GM23338 (cell line): ENCODE measurements around the gene WDCP. TPM values are rescaled to one million over a fixed set of nuclear protein-coding genes. Genes with fewer than 3 reads are reported as not detected.

Experiments
- ATAC-seq: fragments of 200-7000 bp; cut with Tn5 transposase; 3 replicates; pipeline ENCODE4 v1.9.1; 2020
- DNase-seq: peaks from one replicate; pipeline ENCODE4 v3.0.0-alpha.2; 2015; ENCODE audit warnings: low spot score
- H2AFZ ChIP-seq: fragments of 200-600 bp; sonication (generic); 2 replicates; pipeline ENCODE4 v1.8.0; 2016; ENCODE audit warnings: antibody characterized with exemption, mild to moderate bottlenecking, moderate library complexity
- H3F3A ChIP-seq: fragments of 200-600 bp; sonication (generic); replicated peaks from 2 replicates; pipeline ENCODE4 v1.8.0; 2017; ENCODE audit warnings: antibody characterized with exemption, mixed run types, low read depth
- H3K27ac ChIP-seq: fragments of 200-600 bp; sonication (generic); 2 replicates; pipeline ENCODE4 v1.6.1; 2016; ENCODE audit warnings: low read depth
- H3K27me3 ChIP-seq: fragments of 200-600 bp; sonication (generic); 2 replicates; pipeline ENCODE4 v1.8.0; 2016; ENCODE audit warnings: mild to moderate bottlenecking, mixed run types, moderate library complexity; ENCODE audit not compliant: insufficient read depth
- H3K36me3 ChIP-seq: fragments of 200-600 bp; sonication (generic); 2 replicates; pipeline ENCODE4 v1.8.0; 2016; ENCODE audit warnings: mild to moderate bottlenecking; ENCODE audit not compliant: insufficient read depth
- H3K4me1 ChIP-seq: fragments of 200-600 bp; sonication (generic); 2 replicates; pipeline ENCODE4 v1.8.0; 2016; ENCODE audit warnings: mild to moderate bottlenecking, moderate library complexity; ENCODE audit not compliant: insufficient read depth
- H3K4me2 ChIP-seq: fragments of 200-600 bp; sonication (generic); 2 replicates; pipeline ENCODE4 v1.7.1; 2017; ENCODE audit warnings: mixed run types
- H3K4me3 ChIP-seq: fragments of 200-600 bp; sonication (generic); 2 replicates; pipeline ENCODE4 v1.6.1; 2016; ENCODE audit warnings: mixed run types
- H3K79me2 ChIP-seq: fragments of 200-600 bp; sonication (generic); replicated peaks from 2 replicates; pipeline ENCODE4 v1.8.0; 2017; ENCODE audit warnings: mild to moderate bottlenecking; ENCODE audit not compliant: insufficient read depth
- H3K9me2 ChIP-seq: fragments of 200-600 bp; sonication (generic); 2 replicates; pipeline ENCODE4 v1.8.0; 2017; ENCODE audit not compliant: insufficient read depth
- H4K20me1 ChIP-seq: fragments of 200-600 bp; sonication (generic); replicated peaks from 2 replicates; pipeline ENCODE4 v1.8.0; 2017; ENCODE audit warnings: mild to moderate bottlenecking; ENCODE audit not compliant: insufficient read depth
- H3K27ac Mint-ChIP-seq: 2 replicates; pipeline ENCODE4 v1.8.0; 2020; ENCODE audit warnings: inconsistent platforms, mild to moderate bottlenecking, moderate library complexity, mixed read lengths
- H3K27me3 Mint-ChIP-seq: 3 replicates; pipeline ENCODE4 v1.8.0; 2022; ENCODE audit warnings: low read depth, mild to moderate bottlenecking, moderate library complexity, mixed read lengths, inconsistent platforms; ENCODE audit not compliant: insufficient read depth, poor library complexity
- H3K36me3 Mint-ChIP-seq: 3 replicates; pipeline ENCODE4 v1.8.0; 2021; ENCODE audit warnings: low read depth, mild to moderate bottlenecking, inconsistent platforms, moderate library complexity, mixed read lengths
- H3K4me1 Mint-ChIP-seq: 3 replicates; pipeline ENCODE4 v1.8.0; 2020; ENCODE audit warnings: mild to moderate bottlenecking, inconsistent platforms, mixed read lengths
- H3K4me3 Mint-ChIP-seq: 3 replicates; pipeline ENCODE4 v1.8.0; 2021; ENCODE audit warnings: moderate library complexity, mild to moderate bottlenecking, inconsistent platforms, mixed read lengths
- H3K9me3 Mint-ChIP-seq: 3 replicates; pipeline ENCODE4 v1.8.0; 2020; ENCODE audit warnings: moderate library complexity, mild to moderate bottlenecking, inconsistent platforms, mixed read lengths
- polyA plus RNA-seq: library from polyadenylated mRNA; unstranded; fragments of >200 nt; fragmentation: Nextera tagmentation; extraction: Ambion mirVana; gene quantifications from 2 replicates; pipeline ENCODE4 v1.2.1, GENCODE V29; 2016
- total RNA-seq: library from RNA; depleted of rRNA; stranded (reverse); fragments of >200 nt; shearing (Covaris generic); gene quantifications from 2 replicates; pipeline ENCODE4 v1.2.3, GENCODE V29; 2014
- TF ChIP-seq, protein P1 (sequence below): fragments of 250-450 bp; sonication (Bioruptor Pico); IDR thresholded peaks from 2 replicates; pipeline ENCODE4 v1.5.0; 2020; ENCODE audit warnings: mild to moderate bottlenecking, moderate library complexity
- TF ChIP-seq, protein P2 (sequence below): IDR thresholded peaks from one replicate; pipeline ENCODE4 v1.6.1; 2018; ENCODE audit warnings: antibody characterized with exemption; ENCODE audit not compliant: unreplicated experiment

WDCP gene
- total and polyA plus RNA-seq, 2 experiments from 2014 or later, result 10.5 to 28.6 TPM

- no peak overlapping the region for H3K4me3 ChIP-seq
- TF ChIP-seq, protein P1, sequence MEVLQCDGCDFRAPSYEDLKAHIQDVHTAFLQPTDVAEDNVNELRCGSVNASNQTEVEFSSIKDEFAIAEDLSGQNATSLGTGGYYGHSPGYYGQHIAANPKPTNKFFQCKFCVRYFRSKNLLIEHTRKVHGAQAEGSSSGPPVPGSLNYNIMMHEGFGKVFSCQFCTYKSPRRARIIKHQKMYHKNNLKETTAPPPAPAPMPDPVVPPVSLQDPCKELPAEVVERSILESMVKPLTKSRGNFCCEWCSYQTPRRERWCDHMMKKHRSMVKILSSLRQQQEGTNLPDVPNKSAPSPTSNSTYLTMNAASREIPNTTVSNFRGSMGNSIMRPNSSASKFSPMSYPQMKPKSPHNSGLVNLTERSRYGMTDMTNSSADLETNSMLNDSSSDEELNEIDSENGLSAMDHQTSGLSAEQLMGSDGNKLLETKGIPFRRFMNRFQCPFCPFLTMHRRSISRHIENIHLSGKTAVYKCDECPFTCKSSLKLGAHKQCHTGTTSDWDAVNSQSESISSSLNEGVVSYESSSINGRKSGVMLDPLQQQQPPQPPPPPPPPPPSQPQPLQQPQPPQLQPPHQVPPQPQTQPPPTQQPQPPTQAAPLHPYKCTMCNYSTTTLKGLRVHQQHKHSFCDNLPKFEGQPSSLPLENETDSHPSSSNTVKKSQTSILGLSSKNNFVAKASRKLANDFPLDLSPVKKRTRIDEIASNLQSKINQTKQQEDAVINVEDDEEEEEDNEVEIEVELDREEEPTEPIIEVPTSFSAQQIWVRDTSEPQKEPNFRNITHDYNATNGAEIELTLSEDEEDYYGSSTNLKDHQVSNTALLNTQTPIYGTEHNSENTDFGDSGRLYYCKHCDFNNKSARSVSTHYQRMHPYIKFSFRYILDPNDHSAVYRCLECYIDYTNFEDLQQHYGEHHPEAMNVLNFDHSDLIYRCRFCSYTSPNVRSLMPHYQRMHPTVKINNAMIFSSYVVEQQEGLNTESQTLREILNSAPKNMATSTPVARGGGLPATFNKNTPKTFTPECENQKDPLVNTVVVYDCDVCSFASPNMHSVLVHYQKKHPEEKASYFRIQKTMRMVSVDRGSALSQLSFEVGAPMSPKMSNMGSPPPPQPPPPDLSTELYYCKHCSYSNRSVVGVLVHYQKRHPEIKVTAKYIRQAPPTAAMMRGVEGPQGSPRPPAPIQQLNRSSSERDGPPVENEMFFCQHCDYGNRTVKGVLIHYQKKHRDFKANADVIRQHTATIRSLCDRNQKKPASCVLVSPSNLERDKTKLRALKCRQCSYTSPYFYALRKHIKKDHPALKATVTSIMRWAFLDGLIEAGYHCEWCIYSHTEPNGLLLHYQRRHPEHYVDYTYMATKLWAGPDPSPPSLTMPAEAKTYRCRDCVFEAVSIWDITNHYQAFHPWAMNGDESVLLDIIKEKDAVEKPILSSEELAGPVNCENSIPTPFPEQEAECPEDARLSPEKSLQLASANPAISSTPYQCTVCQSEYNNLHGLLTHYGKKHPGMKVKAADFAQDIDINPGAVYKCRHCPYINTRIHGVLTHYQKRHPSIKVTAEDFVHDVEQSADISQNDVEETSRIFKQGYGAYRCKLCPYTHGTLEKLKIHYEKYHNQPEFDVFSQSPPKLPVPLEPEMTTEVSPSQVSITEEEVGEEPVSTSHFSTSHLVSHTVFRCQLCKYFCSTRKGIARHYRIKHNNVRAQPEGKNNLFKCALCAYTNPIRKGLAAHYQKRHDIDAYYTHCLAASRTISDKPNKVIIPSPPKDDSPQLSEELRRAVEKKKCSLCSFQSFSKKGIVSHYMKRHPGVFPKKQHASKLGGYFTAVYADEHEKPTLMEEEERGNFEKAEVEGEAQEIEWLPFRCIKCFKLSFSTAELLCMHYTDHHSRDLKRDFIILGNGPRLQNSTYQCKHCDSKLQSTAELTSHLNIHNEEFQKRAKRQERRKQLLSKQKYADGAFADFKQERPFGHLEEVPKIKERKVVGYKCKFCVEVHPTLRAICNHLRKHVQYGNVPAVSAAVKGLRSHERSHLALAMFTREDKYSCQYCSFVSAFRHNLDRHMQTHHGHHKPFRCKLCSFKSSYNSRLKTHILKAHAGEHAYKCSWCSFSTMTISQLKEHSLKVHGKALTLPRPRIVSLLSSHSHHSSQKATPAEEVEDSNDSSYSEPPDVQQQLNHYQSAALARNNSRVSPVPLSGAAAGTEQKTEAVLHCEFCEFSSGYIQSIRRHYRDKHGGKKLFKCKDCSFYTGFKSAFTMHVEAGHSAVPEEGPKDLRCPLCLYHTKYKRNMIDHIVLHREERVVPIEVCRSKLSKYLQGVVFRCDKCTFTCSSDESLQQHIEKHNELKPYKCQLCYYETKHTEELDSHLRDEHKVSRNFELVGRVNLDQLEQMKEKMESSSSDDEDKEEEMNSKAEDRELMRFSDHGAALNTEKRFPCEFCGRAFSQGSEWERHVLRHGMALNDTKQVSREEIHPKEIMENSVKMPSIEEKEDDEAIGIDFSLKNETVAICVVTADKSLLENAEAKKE (CRISPR knock-in tag), result no peak
- TF ChIP-seq, protein P2, sequence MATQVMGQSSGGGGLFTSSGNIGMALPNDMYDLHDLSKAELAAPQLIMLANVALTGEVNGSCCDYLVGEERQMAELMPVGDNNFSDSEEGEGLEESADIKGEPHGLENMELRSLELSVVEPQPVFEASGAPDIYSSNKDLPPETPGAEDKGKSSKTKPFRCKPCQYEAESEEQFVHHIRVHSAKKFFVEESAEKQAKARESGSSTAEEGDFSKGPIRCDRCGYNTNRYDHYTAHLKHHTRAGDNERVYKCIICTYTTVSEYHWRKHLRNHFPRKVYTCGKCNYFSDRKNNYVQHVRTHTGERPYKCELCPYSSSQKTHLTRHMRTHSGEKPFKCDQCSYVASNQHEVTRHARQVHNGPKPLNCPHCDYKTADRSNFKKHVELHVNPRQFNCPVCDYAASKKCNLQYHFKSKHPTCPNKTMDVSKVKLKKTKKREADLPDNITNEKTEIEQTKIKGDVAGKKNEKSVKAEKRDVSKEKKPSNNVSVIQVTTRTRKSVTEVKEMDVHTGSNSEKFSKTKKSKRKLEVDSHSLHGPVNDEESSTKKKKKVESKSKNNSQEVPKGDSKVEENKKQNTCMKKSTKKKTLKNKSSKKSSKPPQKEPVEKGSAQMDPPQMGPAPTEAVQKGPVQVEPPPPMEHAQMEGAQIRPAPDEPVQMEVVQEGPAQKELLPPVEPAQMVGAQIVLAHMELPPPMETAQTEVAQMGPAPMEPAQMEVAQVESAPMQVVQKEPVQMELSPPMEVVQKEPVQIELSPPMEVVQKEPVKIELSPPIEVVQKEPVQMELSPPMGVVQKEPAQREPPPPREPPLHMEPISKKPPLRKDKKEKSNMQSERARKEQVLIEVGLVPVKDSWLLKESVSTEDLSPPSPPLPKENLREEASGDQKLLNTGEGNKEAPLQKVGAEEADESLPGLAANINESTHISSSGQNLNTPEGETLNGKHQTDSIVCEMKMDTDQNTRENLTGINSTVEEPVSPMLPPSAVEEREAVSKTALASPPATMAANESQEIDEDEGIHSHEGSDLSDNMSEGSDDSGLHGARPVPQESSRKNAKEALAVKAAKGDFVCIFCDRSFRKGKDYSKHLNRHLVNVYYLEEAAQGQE, result no peak
- no peaks in the 10 kb centered on the region for H4K20me1 ChIP-seq
- H3K4me1 ChIP-seq, result peaks cover 11% of the 10 kb centered on the region
- no peak overlapping the region for H3K4me2 ChIP-seq
- no peaks in the 10 kb centered on the region for H3K9me2 ChIP-seq
- H2AFZ ChIP-seq, result no peak overlapping the region
- H3K27ac ChIP-seq, result no peak overlapping the region
- Mint-ChIP-seq H3K36me3 (peaks cover 17% of the 10 kb centered on the region), H3K4me3 (no peak overlapping the region), H3K27me3 (peaks cover 7% of the 10 kb centered on the region), H3K4me1 (peaks cover 19% of the 10 kb centered on the region), H3K27ac (no peak overlapping the region), H3K9me3 (no peaks in the 10 kb centered on the region)
- H3K79me2 ChIP-seq, result peaks cover 4% of the 10 kb centered on the region
- 0 out of 2 replicates have a peak, but pooled peaks cover 6% of the 10 kb centered on the region for H3K36me3 ChIP-seq
- H3K27me3 ChIP-seq, result no peaks in the 10 kb centered on the region
- ATAC-seq, result no peak
- H3F3A ChIP-seq, result peaks cover 12% of the 10 kb centered on the region; the same call in 1 of the 2 replicates
- no peak for DNase-seq
Observed at GRCh38 chr2:24087032-24087431, 39.8 kb upstream of the WDCP start.
